ENCODE measurements around the gene HYAL2. TPM values are rescaled to one million over a fixed set of nuclear protein-coding genes. Genes with fewer than 3 reads are reported as not detected.

The HYAL2 gene
- total and polyA plus RNA-seq, 9 of the 15 experiments (the other 6 are each of a cell fraction or from before 2014, with no cell fraction given): 0.36 to 22.7 (median 11.4) TPM; not detected in 1

DNA sequence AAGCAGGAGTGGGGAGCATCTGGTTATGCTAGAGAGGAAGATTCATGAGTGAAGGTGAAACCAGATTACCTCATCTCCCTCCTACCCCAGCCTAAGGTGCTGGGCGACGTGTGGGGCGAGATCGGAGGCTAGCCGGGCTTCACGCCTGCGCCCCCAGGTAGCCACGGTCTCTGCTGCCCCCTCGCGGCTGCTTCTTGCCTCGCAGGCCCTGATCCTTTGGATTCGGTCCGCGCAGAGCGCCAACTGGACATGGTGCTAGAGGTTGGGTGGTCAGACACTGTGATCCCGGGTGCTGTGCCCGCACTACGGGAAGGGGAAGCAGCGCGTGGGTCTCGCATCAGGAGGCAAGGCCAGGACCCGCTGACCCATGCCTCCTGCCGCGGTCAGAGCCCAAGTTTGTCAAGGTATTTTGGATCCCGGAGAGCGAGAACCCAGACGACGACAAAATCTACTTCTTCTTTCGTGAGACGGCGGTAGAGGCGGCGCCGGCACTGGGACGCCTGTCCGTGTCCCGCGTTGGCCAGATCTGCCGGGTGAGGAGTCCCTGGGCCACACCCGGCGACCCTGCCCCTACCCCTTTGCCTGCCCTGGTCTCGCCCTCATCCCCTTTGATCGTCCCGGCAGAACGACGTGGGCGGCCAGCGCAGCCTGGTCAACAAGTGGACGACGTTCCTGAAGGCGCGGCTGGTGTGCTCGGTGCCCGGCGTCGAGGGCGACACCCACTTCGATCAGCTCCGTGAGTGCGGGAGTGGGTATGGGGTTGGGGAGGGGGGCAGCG, 49.4 kb downstream of the HYAL2 start (continued):
- TF ChIP-seq, protein P1, sequence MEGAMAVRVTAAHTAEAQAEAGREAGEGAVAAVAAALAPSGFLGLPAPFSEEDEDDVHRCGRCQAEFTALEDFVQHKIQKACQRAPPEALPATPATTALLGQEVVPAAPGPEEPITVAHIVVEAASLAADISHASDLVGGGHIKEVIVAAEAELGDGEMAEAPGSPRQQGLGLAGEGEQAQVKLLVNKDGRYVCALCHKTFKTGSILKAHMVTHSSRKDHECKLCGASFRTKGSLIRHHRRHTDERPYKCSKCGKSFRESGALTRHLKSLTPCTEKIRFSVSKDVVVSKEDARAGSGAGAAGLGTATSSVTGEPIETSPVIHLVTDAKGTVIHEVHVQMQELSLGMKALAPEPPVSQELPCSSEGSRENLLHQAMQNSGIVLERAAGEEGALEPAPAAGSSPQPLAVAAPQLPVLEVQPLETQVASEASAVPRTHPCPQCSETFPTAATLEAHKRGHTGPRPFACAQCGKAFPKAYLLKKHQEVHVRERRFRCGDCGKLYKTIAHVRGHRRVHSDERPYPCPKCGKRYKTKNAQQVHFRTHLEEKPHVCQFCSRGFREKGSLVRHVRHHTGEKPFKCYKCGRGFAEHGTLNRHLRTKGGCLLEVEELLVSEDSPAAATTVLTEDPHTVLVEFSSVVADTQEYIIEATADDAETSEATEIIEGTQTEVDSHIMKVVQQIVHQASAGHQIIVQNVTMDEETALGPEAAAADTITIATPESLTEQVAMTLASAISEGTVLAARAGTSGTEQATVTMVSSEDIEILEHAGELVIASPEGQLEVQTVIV (CRISPR knock-in tag; IDR thresholded peaks at IDR 0.05; ENCODE audit: borderline replicate concordance): no peak
- no peak for TF ChIP-seq SAP30 (IDR thresholded peaks at IDR 0.05; ENCODE audit: borderline replicate concordance, insufficient read depth, low read depth, low read length, poor library complexity, severe bottlenecking)
- peak; percentile 15; the same call in 1 of the 2 replicates for TF ChIP-seq PHF8 (IDR thresholded peaks at IDR 0.05; ENCODE audit: borderline replicate concordance, low read length)
- TF ChIP-seq POLR2G (IDR thresholded peaks at IDR 0.05; ENCODE audit: low read depth, low read length): peak; percentile 66
- TF ChIP-seq TEAD1 (CRISPR knock-in tag; IDR thresholded peaks at IDR 0.05): no peak
- TF ChIP-seq ZNF354B (CRISPR knock-in tag; IDR thresholded peaks at IDR 0.05): no peak
- TF ChIP-seq, protein P2, sequence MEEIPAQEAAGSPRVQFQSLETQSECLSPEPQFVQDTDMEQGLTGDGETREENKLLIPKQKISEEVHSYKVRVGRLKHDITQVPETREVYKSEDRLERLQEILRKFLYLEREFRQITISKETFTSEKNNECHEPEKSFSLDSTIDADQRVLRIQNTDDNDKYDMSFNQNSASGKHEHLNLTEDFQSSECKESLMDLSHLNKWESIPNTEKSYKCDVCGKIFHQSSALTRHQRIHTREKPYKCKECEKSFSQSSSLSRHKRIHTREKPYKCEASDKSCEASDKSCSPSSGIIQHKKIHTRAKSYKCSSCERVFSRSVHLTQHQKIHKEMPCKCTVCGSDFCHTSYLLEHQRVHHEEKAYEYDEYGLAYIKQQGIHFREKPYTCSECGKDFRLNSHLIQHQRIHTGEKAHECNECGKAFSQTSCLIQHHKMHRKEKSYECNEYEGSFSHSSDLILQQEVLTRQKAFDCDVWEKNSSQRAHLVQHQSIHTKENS (CRISPR knock-in tag; IDR thresholded peaks at IDR 0.05): no peak
- no peak for TF ChIP-seq BRF1 (IDR thresholded peaks at IDR 0.05; ENCODE audit: borderline replicate concordance, extremely low read depth, insufficient read length)
- TF ChIP-seq, protein P3, sequence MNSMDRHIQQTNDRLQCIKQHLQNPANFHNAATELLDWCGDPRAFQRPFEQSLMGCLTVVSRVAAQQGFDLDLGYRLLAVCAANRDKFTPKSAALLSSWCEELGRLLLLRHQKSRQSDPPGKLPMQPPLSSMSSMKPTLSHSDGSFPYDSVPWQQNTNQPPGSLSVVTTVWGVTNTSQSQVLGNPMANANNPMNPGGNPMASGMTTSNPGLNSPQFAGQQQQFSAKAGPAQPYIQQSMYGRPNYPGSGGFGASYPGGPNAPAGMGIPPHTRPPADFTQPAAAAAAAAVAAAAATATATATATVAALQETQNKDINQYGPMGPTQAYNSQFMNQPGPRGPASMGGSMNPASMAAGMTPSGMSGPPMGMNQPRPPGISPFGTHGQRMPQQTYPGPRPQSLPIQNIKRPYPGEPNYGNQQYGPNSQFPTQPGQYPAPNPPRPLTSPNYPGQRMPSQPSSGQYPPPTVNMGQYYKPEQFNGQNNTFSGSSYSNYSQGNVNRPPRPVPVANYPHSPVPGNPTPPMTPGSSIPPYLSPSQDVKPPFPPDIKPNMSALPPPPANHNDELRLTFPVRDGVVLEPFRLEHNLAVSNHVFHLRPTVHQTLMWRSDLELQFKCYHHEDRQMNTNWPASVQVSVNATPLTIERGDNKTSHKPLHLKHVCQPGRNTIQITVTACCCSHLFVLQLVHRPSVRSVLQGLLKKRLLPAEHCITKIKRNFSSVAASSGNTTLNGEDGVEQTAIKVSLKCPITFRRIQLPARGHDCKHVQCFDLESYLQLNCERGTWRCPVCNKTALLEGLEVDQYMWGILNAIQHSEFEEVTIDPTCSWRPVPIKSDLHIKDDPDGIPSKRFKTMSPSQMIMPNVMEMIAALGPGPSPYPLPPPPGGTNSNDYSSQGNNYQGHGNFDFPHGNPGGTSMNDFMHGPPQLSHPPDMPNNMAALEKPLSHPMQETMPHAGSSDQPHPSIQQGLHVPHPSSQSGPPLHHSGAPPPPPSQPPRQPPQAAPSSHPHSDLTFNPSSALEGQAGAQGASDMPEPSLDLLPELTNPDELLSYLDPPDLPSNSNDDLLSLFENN (IDR thresholded peaks at IDR 0.05; ENCODE audit: low read depth in 2 of 2, low read length in 2 of 2): 0 out of 4 replicates have a peak, but pooled peaks of 1 of the 2 experiments have one; percentile 18
- no peak for TF ChIP-seq RBM17 (IDR thresholded peaks at IDR 0.05; ENCODE audit: borderline replicate concordance, low read depth, low read length)
- no peak for TF ChIP-seq ZNF41 (CRISPR knock-in tag; conservative IDR thresholded peaks at IDR 0.05)
- TF ChIP-seq, protein P4, sequence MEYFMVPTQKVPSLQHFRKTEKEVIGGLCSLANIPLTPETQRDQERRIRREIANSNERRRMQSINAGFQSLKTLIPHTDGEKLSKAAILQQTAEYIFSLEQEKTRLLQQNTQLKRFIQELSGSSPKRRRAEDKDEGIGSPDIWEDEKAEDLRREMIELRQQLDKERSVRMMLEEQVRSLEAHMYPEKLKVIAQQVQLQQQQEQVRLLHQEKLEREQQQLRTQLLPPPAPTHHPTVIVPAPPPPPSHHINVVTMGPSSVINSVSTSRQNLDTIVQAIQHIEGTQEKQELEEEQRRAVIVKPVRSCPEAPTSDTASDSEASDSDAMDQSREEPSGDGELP (CRISPR knock-in tag; IDR thresholded peaks at IDR 0.05; ENCODE audit: borderline replicate concordance): peak; percentile 57; the same call in 1 of the 2 replicates
- no peak for TF ChIP-seq CCNT2 (IDR thresholded peaks at IDR 0.05; ENCODE audit: borderline replicate concordance, extremely low read depth, insufficient read length, low read depth, low read length)
- TF ChIP-seq, protein P5, sequence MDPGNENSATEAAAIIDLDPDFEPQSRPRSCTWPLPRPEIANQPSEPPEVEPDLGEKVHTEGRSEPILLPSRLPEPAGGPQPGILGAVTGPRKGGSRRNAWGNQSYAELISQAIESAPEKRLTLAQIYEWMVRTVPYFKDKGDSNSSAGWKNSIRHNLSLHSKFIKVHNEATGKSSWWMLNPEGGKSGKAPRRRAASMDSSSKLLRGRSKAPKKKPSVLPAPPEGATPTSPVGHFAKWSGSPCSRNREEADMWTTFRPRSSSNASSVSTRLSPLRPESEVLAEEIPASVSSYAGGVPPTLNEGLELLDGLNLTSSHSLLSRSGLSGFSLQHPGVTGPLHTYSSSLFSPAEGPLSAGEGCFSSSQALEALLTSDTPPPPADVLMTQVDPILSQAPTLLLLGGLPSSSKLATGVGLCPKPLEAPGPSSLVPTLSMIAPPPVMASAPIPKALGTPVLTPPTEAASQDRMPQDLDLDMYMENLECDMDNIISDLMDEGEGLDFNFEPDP (CRISPR knock-in tag; IDR thresholded peaks at IDR 0.05): no peak
- TF ChIP-seq CBFA2T3 (IDR thresholded peaks at IDR 0.05): no peak
- TF ChIP-seq HCFC1 (IDR thresholded peaks at IDR 0.05; ENCODE audit: low read depth, low read length): no peak
